ENCODE results near the gene SMIM13. TPM values are rescaled to one million over a fixed set of nuclear protein-coding genes. Genes with fewer than 3 reads are reported as not detected.

The SMIM13 gene
- total RNA-seq, 1 experiment from 2014 or later = 15.7 TPM

DNA sequence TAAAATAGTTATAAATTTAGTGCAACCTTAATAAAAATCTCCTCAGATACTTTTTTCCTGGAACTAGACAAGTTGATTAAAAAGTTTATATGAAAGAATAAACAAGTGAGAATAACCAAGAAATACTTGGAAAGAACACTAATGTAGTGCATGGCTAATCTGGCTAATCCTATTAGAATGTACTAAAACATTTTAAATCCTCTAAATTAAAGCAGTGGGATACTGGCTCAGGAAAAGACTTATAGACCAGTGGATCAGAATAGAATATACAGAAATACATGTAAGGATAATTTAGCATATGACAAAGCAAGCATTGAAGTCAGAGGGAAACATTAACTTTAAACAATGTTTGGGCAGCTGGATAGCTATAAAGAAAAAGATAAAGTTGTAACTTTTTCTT lies 58.9 kb downstream of the SMIM13 start (continued):
- TF ChIP-seq, protein P1, sequence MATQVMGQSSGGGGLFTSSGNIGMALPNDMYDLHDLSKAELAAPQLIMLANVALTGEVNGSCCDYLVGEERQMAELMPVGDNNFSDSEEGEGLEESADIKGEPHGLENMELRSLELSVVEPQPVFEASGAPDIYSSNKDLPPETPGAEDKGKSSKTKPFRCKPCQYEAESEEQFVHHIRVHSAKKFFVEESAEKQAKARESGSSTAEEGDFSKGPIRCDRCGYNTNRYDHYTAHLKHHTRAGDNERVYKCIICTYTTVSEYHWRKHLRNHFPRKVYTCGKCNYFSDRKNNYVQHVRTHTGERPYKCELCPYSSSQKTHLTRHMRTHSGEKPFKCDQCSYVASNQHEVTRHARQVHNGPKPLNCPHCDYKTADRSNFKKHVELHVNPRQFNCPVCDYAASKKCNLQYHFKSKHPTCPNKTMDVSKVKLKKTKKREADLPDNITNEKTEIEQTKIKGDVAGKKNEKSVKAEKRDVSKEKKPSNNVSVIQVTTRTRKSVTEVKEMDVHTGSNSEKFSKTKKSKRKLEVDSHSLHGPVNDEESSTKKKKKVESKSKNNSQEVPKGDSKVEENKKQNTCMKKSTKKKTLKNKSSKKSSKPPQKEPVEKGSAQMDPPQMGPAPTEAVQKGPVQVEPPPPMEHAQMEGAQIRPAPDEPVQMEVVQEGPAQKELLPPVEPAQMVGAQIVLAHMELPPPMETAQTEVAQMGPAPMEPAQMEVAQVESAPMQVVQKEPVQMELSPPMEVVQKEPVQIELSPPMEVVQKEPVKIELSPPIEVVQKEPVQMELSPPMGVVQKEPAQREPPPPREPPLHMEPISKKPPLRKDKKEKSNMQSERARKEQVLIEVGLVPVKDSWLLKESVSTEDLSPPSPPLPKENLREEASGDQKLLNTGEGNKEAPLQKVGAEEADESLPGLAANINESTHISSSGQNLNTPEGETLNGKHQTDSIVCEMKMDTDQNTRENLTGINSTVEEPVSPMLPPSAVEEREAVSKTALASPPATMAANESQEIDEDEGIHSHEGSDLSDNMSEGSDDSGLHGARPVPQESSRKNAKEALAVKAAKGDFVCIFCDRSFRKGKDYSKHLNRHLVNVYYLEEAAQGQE (IDR thresholded peaks at IDR 0.05; ENCODE audit: low read depth) = no peak
- TF ChIP-seq, protein P2, sequence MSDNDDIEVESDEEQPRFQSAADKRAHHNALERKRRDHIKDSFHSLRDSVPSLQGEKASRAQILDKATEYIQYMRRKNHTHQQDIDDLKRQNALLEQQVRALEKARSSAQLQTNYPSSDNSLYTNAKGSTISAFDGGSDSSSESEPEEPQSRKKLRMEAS (IDR thresholded peaks at IDR 0.05) = no peak
- no peak for TF ChIP-seq ZNF274 (IDR thresholded peaks at IDR 0.05; ENCODE audit: low read depth, low read length)
- no peak for TF ChIP-seq ZFX (IDR thresholded peaks at IDR 0.05)
- no peak for TF ChIP-seq SP1 (IDR thresholded peaks at IDR 0.05; ENCODE audit: low read depth)
- TF ChIP-seq CEBPB (IDR thresholded peaks at IDR 0.05; ENCODE audit: low read depth) = no peak
- TF ChIP-seq POLR2AphosphoS5 (IDR thresholded peaks at IDR 0.05; ENCODE audit: low read depth, low read length) = no peak

DNA sequence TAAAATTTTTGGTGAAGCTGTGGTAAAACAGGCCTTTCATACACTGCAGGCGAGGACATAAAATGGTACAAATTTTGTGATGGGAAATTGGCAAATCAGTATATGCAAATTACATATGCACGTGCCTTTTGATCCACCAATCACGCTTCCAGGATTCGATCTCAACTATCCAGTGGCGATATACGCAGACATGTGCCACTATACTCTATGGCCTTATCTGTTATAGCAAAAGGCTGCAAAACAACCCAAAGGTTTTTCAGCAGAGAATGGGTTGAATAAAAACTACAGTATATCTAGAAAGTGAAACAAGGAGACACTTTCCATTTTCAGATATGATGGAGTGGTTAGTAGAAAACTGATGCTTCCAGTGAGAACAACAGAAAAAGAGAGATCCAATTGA lies 59.8 kb downstream of the SMIM13 start:
- Histone ChIP-seq H4K20me1 (ENCODE audit: insufficient read depth) (no peaks in the 10 kb centered on the region), H3K27ac (ENCODE audit: low read depth, low read length) (no peak overlapping the region), H3K9me2 (ENCODE audit: insufficient read depth) (no peaks in the 10 kb centered on the region), H3K4me1 (ENCODE audit: control insufficient read depth in 1 of 2, insufficient read depth in 2 of 2, low read length in 2 of 2) (no peaks in the 10 kb centered on the region), H3K27me3 (ENCODE audit: insufficient read depth, low read length) (no peaks in the 10 kb centered on the region), H3K9me3 (ENCODE audit: control insufficient read depth in 1 of 2, insufficient read depth in 1 of 2, low read depth in 1 of 2, low read length in 2 of 2) (no peaks in the 10 kb centered on the region), H3K9ac (ENCODE audit: low read length) (no peak overlapping the region), H3K79me2 (ENCODE audit: insufficient read depth, low read length) (no peaks in the 10 kb centered on the region), H3K4me2 (ENCODE audit: low read length) (no peak overlapping the region), H3K4me3 (replicated peaks in 1 of 2; ENCODE audit: low read depth in 1 of 2, low read length in 2 of 2) (no peak overlapping the region), H2AFZ (ENCODE audit: low read depth, low read length, poor library complexity, severe bottlenecking) (no peak overlapping the region), H3K36me3 (ENCODE audit: control insufficient read depth in 1 of 2, insufficient read depth in 2 of 2, low read length in 2 of 2) (no peaks in the 10 kb centered on the region)
- DNase-seq (ENCODE audit: low read depth, low spot score) (no peak), ATAC-seq (no peak)
- no peak for TF ChIP-seq JUND (IDR thresholded peaks at IDR 0.05)
- no peak for TF ChIP-seq EZH2phosphoT487 (IDR thresholded peaks at IDR 0.05; ENCODE audit: borderline replicate concordance)
- no peak for TF ChIP-seq CEBPB (IDR thresholded peaks at IDR 0.05; ENCODE audit: low read depth)
- TF ChIP-seq POLR2AphosphoS5 (IDR thresholded peaks at IDR 0.05; ENCODE audit: low read depth, low read length) = no peak
- POLR2A ChIA-PET = no interaction called here
- CTCF ChIA-PET = no interaction called here
- RAD21 ChIA-PET (ENCODE audit: low non-redundant PET in 1 of 2, low total read pairs in 2 of 2, uncharacterized antibody in 2 of 2, unreplicated experiment in 2 of 2) = no interaction called here
- intact Hi-C loops (cut with micrococcal nuclease) = no loop called here
- BruUV-seq (replicated peaks) = no TSS peak

All from HCT116 (cell line).